Peyer's patch (tissue), 4 donors: ENCODE data around the gene PPP1R12B.

Experiments used
- POLR2A ChIP-seq, 2 donors: fragments of 450-650 bp; IDR thresholded peaks; one replicate each; pipeline ENCODE4 v1.5.1; 2017; ENCODE audit warnings: antibody characterized with exemption in 2 of 2, mild to moderate bottlenecking in 2 of 2, moderate library complexity in 2 of 2
- TF ChIP-seq, protein P1 (sequence below), 6 experiments: fragments of 450-650 bp in 4 of 6; fragments of 200-600 bp in 2 of 6; sonication (generic) in 1 of 6; IDR thresholded peaks; one replicate each; pipeline ENCODE4 v1.5.1; 2017 to 2019; ENCODE audit warnings: antibody characterized with exemption in 6 of 6, mild to moderate bottlenecking in 3 of 6, moderate library complexity in 1 of 6

DNA sequence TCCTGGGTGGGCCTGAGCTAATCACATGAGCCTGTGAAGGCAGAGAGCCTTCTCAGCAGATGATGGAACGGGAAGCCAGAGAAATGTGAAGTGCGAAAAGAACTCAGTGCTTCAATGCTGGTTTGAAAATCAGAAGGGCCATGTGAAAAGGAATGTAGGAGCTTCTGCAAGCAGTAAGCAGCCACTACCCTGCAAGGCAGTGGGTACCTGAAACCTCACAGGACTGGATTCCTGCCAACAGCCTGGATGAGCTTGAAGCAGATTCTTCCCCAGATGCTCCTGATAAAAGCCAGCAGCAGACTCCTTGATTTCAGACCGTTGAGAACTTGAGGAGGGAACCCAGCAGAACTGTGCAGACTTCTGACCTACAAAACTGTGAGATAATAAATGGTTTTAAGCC is 203.2 kb downstream of the PPP1R12B start:
- TF ChIP-seq, protein P1, sequence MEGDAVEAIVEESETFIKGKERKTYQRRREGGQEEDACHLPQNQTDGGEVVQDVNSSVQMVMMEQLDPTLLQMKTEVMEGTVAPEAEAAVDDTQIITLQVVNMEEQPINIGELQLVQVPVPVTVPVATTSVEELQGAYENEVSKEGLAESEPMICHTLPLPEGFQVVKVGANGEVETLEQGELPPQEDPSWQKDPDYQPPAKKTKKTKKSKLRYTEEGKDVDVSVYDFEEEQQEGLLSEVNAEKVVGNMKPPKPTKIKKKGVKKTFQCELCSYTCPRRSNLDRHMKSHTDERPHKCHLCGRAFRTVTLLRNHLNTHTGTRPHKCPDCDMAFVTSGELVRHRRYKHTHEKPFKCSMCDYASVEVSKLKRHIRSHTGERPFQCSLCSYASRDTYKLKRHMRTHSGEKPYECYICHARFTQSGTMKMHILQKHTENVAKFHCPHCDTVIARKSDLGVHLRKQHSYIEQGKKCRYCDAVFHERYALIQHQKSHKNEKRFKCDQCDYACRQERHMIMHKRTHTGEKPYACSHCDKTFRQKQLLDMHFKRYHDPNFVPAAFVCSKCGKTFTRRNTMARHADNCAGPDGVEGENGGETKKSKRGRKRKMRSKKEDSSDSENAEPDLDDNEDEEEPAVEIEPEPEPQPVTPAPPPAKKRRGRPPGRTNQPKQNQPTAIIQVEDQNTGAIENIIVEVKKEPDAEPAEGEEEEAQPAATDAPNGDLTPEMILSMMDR (IDR thresholded peaks at IDR 0.05): no peak
- TF ChIP-seq POLR2A (IDR thresholded peaks at IDR 0.05): no peak
